GM13977 (cell line): ENCODE measurements around the gene AKAP13.
A peak's percentile ranks its signal among the peaks of the same experiment; 100 is the strongest.

Experiments used
- DNase-seq: peaks from one replicate; pipeline ENCODE4 v3.0.0; 2012; ENCODE audit warnings: low spot score
- CTCF ChIP-seq: IDR thresholded peaks from 2 replicates; pipeline ENCODE4 v1.5.1; 2012; ENCODE audit warnings: mild to moderate bottlenecking, control low read depth; ENCODE audit not compliant: insufficient read depth; ENCODE audit errors: extremely low read depth, missing control alignments
- in situ Hi-C: fragments of 300-500 bp; cut with MboI; formaldehyde crosslinking; loops from one replicate; pipeline ENCODE4 v1.12.0; 2022; ENCODE audit warnings: low sequenced_read_pairs, low pct_unique_long_range_greater_than_20kb, mixed read lengths, inconsistent platforms; ENCODE audit not compliant: unreplicated experiment

The AKAP13 gene

GRCh38 chr15:85503151-85503799 lies 122.9 kb downstream of the AKAP13 start:
- TF ChIP-seq CTCF: no peak
- no peak for DNase-seq
- in situ Hi-C loops: no loop called here

- DNase-seq: peak; percentile 23
- TF ChIP-seq CTCF: peak; percentile 56
- in situ Hi-C loops: no loop called here
These were observed 124.6 kb downstream of the AKAP13 start for GRCh38 chr15:85504749-85505676.

- in situ Hi-C loops: no loop called here
- no peak for TF ChIP-seq CTCF
- no peak for DNase-seq
These were observed 126.7 kb downstream of the AKAP13 start for GRCh38 chr15:85507114-85507513.

GRCh38 chr15:85509973-85510372 lies 129.6 kb downstream of the AKAP13 start:
- no peak for DNase-seq
- in situ Hi-C loops: no loop called here

GRCh38 chr15:85514413-85514812 lies 134.0 kb downstream of the AKAP13 start:
- no peak for DNase-seq
- in situ Hi-C loops: no loop called here
- no peak for TF ChIP-seq CTCF

More at GRCh38 chr15:85509973-85510372, 129.6 kb downstream of the AKAP13 start:
- no peak for TF ChIP-seq CTCF

GRCh38 chr15:85515212-85515611 lies 134.8 kb downstream of the AKAP13 start:
- no peak for DNase-seq
- no peak for TF ChIP-seq CTCF
- in situ Hi-C loops: no loop called here
